ENCODE data around the gene IFI30.

- TF ChIP-seq CTCF (conservative IDR thresholded peaks at IDR 0.05; ENCODE audit: low read depth, low read length): no peak
- no peak for TF ChIP-seq EZH2 (IDR thresholded peaks at IDR 0.05; ENCODE audit: borderline replicate concordance, low read depth, low read length, poor library complexity, severe bottlenecking)
These were observed 46.5 kb downstream of the IFI30 start for GRCh38 chr19:18219911-18220631.
